ENCODE measurements around the gene MESD.

Gene MESD

GRCh38 chr15:80912673-80913072, 76.9 kb downstream of the MESD start:
- H3K4me3 ChIP-seq (ENCODE audit: low read length) = no peak overlapping the region
- TF ChIP-seq, protein P1, sequence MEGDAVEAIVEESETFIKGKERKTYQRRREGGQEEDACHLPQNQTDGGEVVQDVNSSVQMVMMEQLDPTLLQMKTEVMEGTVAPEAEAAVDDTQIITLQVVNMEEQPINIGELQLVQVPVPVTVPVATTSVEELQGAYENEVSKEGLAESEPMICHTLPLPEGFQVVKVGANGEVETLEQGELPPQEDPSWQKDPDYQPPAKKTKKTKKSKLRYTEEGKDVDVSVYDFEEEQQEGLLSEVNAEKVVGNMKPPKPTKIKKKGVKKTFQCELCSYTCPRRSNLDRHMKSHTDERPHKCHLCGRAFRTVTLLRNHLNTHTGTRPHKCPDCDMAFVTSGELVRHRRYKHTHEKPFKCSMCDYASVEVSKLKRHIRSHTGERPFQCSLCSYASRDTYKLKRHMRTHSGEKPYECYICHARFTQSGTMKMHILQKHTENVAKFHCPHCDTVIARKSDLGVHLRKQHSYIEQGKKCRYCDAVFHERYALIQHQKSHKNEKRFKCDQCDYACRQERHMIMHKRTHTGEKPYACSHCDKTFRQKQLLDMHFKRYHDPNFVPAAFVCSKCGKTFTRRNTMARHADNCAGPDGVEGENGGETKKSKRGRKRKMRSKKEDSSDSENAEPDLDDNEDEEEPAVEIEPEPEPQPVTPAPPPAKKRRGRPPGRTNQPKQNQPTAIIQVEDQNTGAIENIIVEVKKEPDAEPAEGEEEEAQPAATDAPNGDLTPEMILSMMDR (IDR thresholded peaks at IDR 0.05; ENCODE audit: insufficient read depth, low read depth, low read length, missing control alignments) = no peak
- DNase-seq (ENCODE audit: low read depth) = no peak

DNA sequence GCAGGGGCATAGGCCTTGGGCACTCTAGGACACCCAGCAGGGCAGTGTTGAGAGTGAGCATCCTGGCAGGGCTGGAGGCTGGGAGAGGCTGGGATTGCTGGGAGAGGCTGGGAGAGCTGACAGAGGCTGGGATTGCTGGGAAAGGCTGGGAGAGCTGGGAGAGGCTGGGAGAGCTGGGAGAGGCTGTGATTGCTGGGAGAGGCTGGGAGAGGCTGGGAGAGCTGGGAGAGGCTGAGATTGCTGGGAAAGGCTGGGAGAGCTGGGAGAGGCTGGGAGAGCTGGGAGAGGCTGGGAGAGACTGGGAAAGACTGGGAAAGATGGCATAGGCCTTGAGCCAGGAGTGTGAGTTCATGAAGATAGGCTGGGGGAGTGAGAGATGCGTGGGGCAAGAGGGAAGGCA, 77.8 kb downstream of the MESD start:
- no peak overlapping the region for H3K4me3 ChIP-seq (ENCODE audit: low read length)
- TF ChIP-seq, protein P1 (IDR thresholded peaks at IDR 0.05; ENCODE audit: insufficient read depth, low read depth, low read length, missing control alignments) = no peak
- no peak for DNase-seq (ENCODE audit: low read depth)

DNA sequence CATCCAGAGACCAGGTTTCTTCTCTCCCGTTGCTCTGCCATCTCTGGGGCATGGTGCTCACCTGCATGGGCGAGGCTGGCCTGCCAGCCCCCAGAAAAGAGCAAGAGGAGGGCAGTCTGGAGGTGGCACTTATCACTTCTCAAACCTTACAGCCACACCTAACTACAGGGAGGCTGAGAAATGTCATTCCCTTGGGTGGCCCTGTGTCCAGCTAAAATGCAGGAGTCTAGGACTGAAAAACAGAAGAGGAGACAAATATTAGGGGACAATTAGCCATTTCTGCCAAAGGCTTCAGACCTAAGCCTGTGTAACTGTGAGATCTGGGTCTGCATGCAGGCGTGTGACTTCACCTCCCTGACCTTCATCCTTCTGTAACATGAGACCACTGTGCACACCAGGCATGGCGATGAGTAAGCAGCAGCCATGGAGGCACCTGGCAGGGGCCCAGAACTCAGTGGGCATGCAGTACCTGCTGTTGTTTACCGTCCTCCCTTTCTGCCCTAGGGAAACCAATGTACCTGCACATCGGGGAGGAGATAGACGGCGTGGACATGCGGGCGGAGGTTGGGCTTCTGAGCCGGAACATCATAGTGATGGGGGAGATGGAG, 83.4 kb downstream of the MESD start:
- TF ChIP-seq, protein P1 (IDR thresholded peaks at IDR 0.05; ENCODE audit: insufficient read depth, low read depth, low read length, missing control alignments) = no peak
- peak; percentile 67 for DNase-seq (ENCODE audit: low read depth)
- no peak overlapping the region for H3K4me3 ChIP-seq (ENCODE audit: low read length)

DNA sequence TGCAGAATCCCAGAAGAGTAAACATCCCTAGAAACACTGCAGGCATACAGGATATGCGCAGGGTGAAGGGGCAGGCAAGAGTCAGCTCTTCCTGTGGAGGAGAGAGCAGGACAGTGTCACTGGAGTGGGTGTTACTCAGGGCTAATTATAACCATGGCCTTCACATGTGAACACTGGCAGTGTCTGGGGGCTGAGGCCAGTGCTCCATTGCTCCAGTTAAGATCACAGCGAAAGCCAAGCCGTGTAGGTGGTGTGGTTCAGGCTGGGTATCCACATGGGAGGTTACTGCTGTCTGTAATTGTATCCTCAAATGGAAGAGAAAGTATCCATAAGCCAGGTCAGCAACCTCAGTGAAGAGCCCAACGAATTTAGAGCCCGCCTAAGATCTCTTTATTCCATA, 84.6 kb downstream of the MESD start:
- H3K4me3 ChIP-seq (ENCODE audit: low read length) = no peak overlapping the region
- TF ChIP-seq, protein P1 (IDR thresholded peaks at IDR 0.05; ENCODE audit: insufficient read depth, low read depth, low read length, missing control alignments) = no peak
- no peak for DNase-seq (ENCODE audit: low read depth)

DNA sequence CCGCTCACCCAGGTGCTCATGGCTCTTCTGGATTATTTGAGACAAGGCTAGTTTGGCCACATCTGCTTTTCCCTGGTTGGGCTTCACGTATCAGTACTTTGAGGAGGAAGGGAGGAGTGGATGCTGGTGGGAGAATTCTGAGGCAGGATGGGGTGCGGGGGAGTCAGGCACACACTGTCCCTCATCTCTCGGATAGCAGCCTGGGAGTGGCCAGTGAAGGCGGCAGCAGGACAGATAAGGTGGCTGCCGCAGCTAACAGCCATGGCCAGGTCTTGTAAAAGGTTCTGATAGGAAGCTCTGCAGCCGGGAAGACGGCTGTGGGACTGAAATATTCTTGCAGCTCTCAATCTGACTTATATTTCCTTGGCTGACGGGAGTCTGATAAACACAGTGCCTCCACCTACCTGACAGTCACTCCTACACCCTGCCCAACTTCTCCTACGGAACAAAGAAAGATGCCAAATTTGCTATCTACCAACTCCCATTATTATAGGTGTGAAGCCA, 87.3 kb downstream of the MESD start:
- TF ChIP-seq, protein P1 (IDR thresholded peaks at IDR 0.05; ENCODE audit: insufficient read depth, low read depth, low read length, missing control alignments) = no peak
- no peak overlapping the region for H3K4me3 ChIP-seq (ENCODE audit: low read length)
- no peak for DNase-seq (ENCODE audit: low read depth)

- DNase-seq (ENCODE audit: low read depth) = no peak
- TF ChIP-seq, protein P1 (IDR thresholded peaks at IDR 0.05; ENCODE audit: insufficient read depth, low read depth, low read length, missing control alignments) = no peak
- no peak overlapping the region for H3K4me3 ChIP-seq (ENCODE audit: low read length)
Observed at GRCh38 chr15:80898040-80898439, 91.6 kb downstream of the MESD start.
